HCT116 (cell line): ENCODE data around the gene LAMC2. TPM values are rescaled to one million over a fixed set of nuclear protein-coding genes. Genes with fewer than 3 reads are reported as not detected.

ENCODE experiments used
- ATAC-seq: fragments of 200-7000 bp; cut with Tn5 transposase; 2 replicates; pipeline ENCODE4 v1.9.1; 2020; ENCODE audit warnings: mild to moderate bottlenecking, moderate library complexity
- BruUV-seq: library from RNA; stranded (reverse); fragments of 400-500 nt; replicated peaks from 2 replicates; lab custom pipeline; 2021; lab: Mats Ljungman, UMichigan
- CTCF ChIA-PET: fragments of 300-600 bp; sonication (Branson Sonifier 250); formaldehyde crosslinking; loops from one replicate; lab custom pipeline; 2021; ENCODE audit warnings: antibody characterized with exemption; lab: Charles Lee
- POLR2A ChIA-PET: fragments of 300-600, 350-600 bp; sonication (Branson Sonifier 250); formaldehyde crosslinking; loops from one replicate; lab custom pipeline; 2021; ENCODE audit warnings: antibody characterized with exemption; lab: Charles Lee
- RAD21 ChIA-PET, 2 experiments: fragments of 300-600 bp; sonication (Branson Sonifier 250); formaldehyde crosslinking; loops; one replicate each; lab custom pipeline; 2023; ENCODE audit warnings: low total read pairs in 2 of 2; ENCODE audit not compliant: uncharacterized antibody in 2 of 2, unreplicated experiment in 2 of 2, low non-redundant PET in 1 of 2; lab: Charles Lee
- DNase-seq: peaks from one replicate; pipeline ENCODE4 v3.0.0-alpha.2; 2010; ENCODE audit warnings: low read depth, low spot score
- H2AFZ ChIP-seq: fragments of 200-600 bp; shearing (Covaris generic), sonication (generic); 2 replicates; pipeline ENCODE4 v1.6.1; 2017; ENCODE audit warnings: low read depth, mixed run types, mixed read lengths, antibody characterized with exemption, low read length; ENCODE audit not compliant: poor library complexity, severe bottlenecking
- H3K27ac ChIP-seq: 2 replicates; pipeline ENCODE4 v1.5.1; 2012; ENCODE audit warnings: low read depth, low read length
- H3K27me3 ChIP-seq: fragments of 200-600 bp; sonication (generic); 2 replicates; pipeline ENCODE4 v1.6.1; 2016; ENCODE audit warnings: mixed run types, low read length, mixed read lengths; ENCODE audit not compliant: insufficient read depth
- H3K36me3 ChIP-seq, 2 experiments: fragments of 200-500 bp in 1 of 2; fragments of 200-600 bp in 1 of 2; sonication (Bioruptor generic) in 1 of 2; sonication (generic) in 1 of 2; 2 replicates each; pipeline versions ENCODE4 v1.5.1 to v1.6.1; 2014 to 2016; ENCODE audit warnings: low read length in 2 of 2, inconsistent platforms in 1 of 2, mixed read lengths in 1 of 2, mixed run types in 1 of 2; ENCODE audit not compliant: insufficient read depth in 2 of 2, control insufficient read depth in 1 of 2
- H3K4me1 ChIP-seq, 2 experiments: fragments of 200-600 bp in 1 of 2; sonication (generic) in 1 of 2; 2 replicates each; pipeline versions ENCODE4 v1.5.1 to v1.6.1; 2012 to 2017; ENCODE audit warnings: low read length in 2 of 2, inconsistent platforms in 1 of 2, mild to moderate bottlenecking in 1 of 2, mixed read lengths in 1 of 2, mixed run types in 1 of 2, moderate library complexity in 1 of 2; ENCODE audit not compliant: insufficient read depth in 2 of 2, control insufficient read depth in 1 of 2
- H3K4me2 ChIP-seq: fragments of 200-600 bp; sonication (generic); 2 replicates; pipeline ENCODE4 v1.6.1; 2017; ENCODE audit warnings: mixed run types, low read length, mixed read lengths
- H3K4me3 ChIP-seq, 2 experiments: fragments of 200-600 bp in 1 of 2; sonication (generic) in 1 of 2; replicated peaks in 1 of 2; 2 replicates each; pipeline ENCODE4 v1.5.1; 2011 to 2016; ENCODE audit warnings: low read length in 2 of 2, control low read depth in 1 of 2, low read depth in 1 of 2, mild to moderate bottlenecking in 1 of 2, mixed read lengths in 1 of 2, mixed run types in 1 of 2
- H3K79me2 ChIP-seq: fragments of 200-600 bp; sonication (generic); 2 replicates; pipeline ENCODE4 v1.6.1; 2017; ENCODE audit warnings: mild to moderate bottlenecking, mixed run types, low read length, moderate library complexity, mixed read lengths; ENCODE audit not compliant: insufficient read depth
- H3K9ac ChIP-seq: fragments of 200-600 bp; sonication (generic); 2 replicates; pipeline ENCODE4 v1.6.1; 2016; ENCODE audit warnings: low read length, mixed read lengths
- H3K9me2 ChIP-seq: fragments of 200-600 bp; sonication (generic), shearing (Covaris generic); 2 replicates; pipeline ENCODE4 v1.6.1; 2017; ENCODE audit warnings: mixed run types, mild to moderate bottlenecking, moderate library complexity; ENCODE audit not compliant: insufficient read depth
- H3K9me3 ChIP-seq, 2 experiments: fragments of 200-500 bp in 1 of 2; fragments of 200-600 bp in 1 of 2; sonication (Bioruptor generic) in 1 of 2; sonication (generic) in 1 of 2; 2 replicates each; pipeline ENCODE4 v1.6.1; 2014 to 2017; ENCODE audit warnings: low read length in 2 of 2, mixed read lengths in 2 of 2, inconsistent platforms in 1 of 2, low read depth in 1 of 2, mild to moderate bottlenecking in 1 of 2, mixed run types in 1 of 2, moderate library complexity in 1 of 2; ENCODE audit not compliant: control insufficient read depth in 1 of 2, insufficient read depth in 1 of 2
- H4K20me1 ChIP-seq: fragments of 200-600 bp; sonication (generic), shearing (Covaris generic); 2 replicates; pipeline ENCODE4 v1.6.1; 2017; ENCODE audit warnings: mixed run types, mild to moderate bottlenecking, moderate library complexity; ENCODE audit not compliant: insufficient read depth
- CBX3 ChIP-seq: IDR thresholded peaks from 2 replicates; pipeline ENCODE4 v1.6.1; 2012; ENCODE audit warnings: low read depth
- EGR1 ChIP-seq: IDR thresholded peaks from 2 replicates; pipeline ENCODE4 v1.6.1; 2012; ENCODE audit warnings: low read depth
- FOSL1 ChIP-seq: IDR thresholded peaks from 2 replicates; pipeline ENCODE4 v1.6.1; 2012; ENCODE audit warnings: low read depth
- POLR2AphosphoS5 ChIP-seq: IDR thresholded peaks from 2 replicates; pipeline ENCODE4 v1.6.1; 2011; ENCODE audit warnings: mild to moderate bottlenecking, low read depth, low read length, moderate library complexity
- RAD21 ChIP-seq: IDR thresholded peaks from 2 replicates; pipeline ENCODE4 v1.6.1; 2012; ENCODE audit warnings: low read depth, mild to moderate bottlenecking
- SP1 ChIP-seq: IDR thresholded peaks from 2 replicates; pipeline ENCODE4 v1.6.1; 2012; ENCODE audit warnings: low read depth
- YY1 ChIP-seq: IDR thresholded peaks from 2 replicates; pipeline ENCODE4 v1.6.1; 2011; ENCODE audit warnings: low read length, low read depth, moderate library complexity, mild to moderate bottlenecking; ENCODE audit not compliant: insufficient replicate concordance; ENCODE audit errors: extremely low read depth
- intact Hi-C: fragments of 100-400 bp; cut with micrococcal nuclease; formaldehyde crosslinking; loops from 2 replicates; pipeline ENCODE4 v1.10.0; 2022
- total RNA-seq: library from RNA; stranded (reverse); gene quantifications from one replicate; pipeline ENCODE4 v1.2.1, GENCODE V29; 2021; ENCODE audit not compliant: unreplicated experiment
- TF ChIP-seq, protein P1 (sequence below), 3 experiments: fragments of 200-600 bp in 1 of 3; sonication (generic) in 1 of 3; IDR thresholded peaks in 2 of 3; conservative IDR thresholded peaks in 1 of 3; 2 replicates each; pipeline ENCODE4 v1.5.1; 2012 to 2017; ENCODE audit warnings: low read depth in 2 of 3, low read length in 2 of 3, antibody characterized with exemption in 1 of 3, borderline replicate concordance in 1 of 3, control low read depth in 1 of 3, mild to moderate bottlenecking in 1 of 3, mixed read lengths in 1 of 3, mixed run types in 1 of 3, moderate library complexity in 1 of 3; ENCODE audit not compliant: insufficient read depth in 1 of 3

The LAMC2 gene
- total RNA-seq, 1 experiment from 2014 or later = 22.2 TPM

GRCh38 chr1:183230413-183230812 is 44.3 kb downstream of the LAMC2 start:
- H2AFZ ChIP-seq = no peak overlapping the region
- ChIA-PET CTCF (interaction anchor here (1.6 kb wide), 1 partner anchor 268 kb away, joined by 4 read pairs; no protein-coding TSS in a partner anchor), POLR2A (no interaction called here), RAD21 (no interaction called here)
- no peaks in the 10 kb centered on the region for H3K36me3 ChIP-seq
- TF ChIP-seq CBX3 (no peak), POLR2AphosphoS5 (no peak)
- intact Hi-C loops = no loop called here
- H4K20me1 ChIP-seq = no peaks in the 10 kb centered on the region
- no TSS peak for BruUV-seq
- peaks cover 22 to 34% of the 10 kb centered on the region in 2 experiments for H3K4me1 ChIP-seq
- no peaks in the 10 kb centered on the region for H3K27me3 ChIP-seq
- ATAC-seq (no peak), DNase-seq (no peak)
- H3K4me2 ChIP-seq = no peak overlapping the region
- H3K4me3 ChIP-seq = no peak overlapping the region
- H3K9ac ChIP-seq = no peak overlapping the region
- H3K79me2 ChIP-seq = no peaks in the 10 kb centered on the region
- H3K27ac ChIP-seq = no peak overlapping the region
- H3K9me3 ChIP-seq = no peaks in the 10 kb centered on the region
- H3K9me2 ChIP-seq = no peaks in the 10 kb centered on the region

- ChIA-PET RAD21 (no interaction called here), CTCF (no interaction called here), POLR2A (no interaction called here)
- H3K36me3 ChIP-seq = no peaks in the 10 kb centered on the region
- ATAC-seq (no peak), DNase-seq (no peak)
- no peak overlapping the region for H3K4me2 ChIP-seq
- no peak overlapping the region for H3K27ac ChIP-seq
- H3K4me1 ChIP-seq = peaks cover 28 to 33% of the 10 kb centered on the region in 2 experiments
- H3K79me2 ChIP-seq = no peaks in the 10 kb centered on the region
- no peaks in the 10 kb centered on the region for H3K9me3 ChIP-seq
- no peak overlapping the region for H2AFZ ChIP-seq
- H3K27me3 ChIP-seq = no peaks in the 10 kb centered on the region
- H4K20me1 ChIP-seq = no peaks in the 10 kb centered on the region
- no peak for TF ChIP-seq YY1
- BruUV-seq = no TSS peak
- no peaks in the 10 kb centered on the region for H3K9me2 ChIP-seq
- no peak overlapping the region for H3K4me3 ChIP-seq
- intact Hi-C loops = no loop called here
- no peak overlapping the region for H3K9ac ChIP-seq
Measured at GRCh38 chr1:183231545-183231944, 45.5 kb downstream of the LAMC2 start.

DNA sequence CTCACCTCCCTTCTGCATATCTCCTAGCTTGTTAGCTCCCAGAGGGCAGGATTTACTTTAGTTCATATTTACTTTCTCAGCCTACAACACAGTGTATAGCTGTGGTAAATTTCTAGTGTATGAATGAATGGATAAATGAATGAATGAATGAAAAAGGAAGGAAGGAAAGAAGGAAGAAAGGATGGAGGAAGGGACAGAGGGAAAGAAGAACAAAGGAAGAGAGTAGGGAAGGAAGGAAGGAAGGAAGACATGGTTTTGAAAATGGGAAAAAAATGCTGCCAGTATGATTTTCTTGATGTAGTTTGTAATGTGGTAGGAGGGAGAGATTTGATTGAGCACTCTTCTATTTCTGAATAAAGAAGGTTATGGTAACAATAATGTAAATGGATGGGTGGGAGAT is 47.0 kb downstream of the LAMC2 start:
- H3K4me3 ChIP-seq = no peak overlapping the region
- no peaks in the 10 kb centered on the region for H3K9me2 ChIP-seq
- H3K79me2 ChIP-seq = no peaks in the 10 kb centered on the region
- intact Hi-C loops = no loop called here
- H3K4me1 ChIP-seq = peaks cover 23% of the 10 kb centered on the region in 2 experiments
- H3K27me3 ChIP-seq = no peaks in the 10 kb centered on the region
- POLR2A ChIA-PET = no interaction called here
- H3K9ac ChIP-seq = no peak overlapping the region
- no TSS peak for BruUV-seq
- RAD21 ChIA-PET = no interaction called here
- H2AFZ ChIP-seq = no peak overlapping the region
- H4K20me1 ChIP-seq = no peaks in the 10 kb centered on the region
- ATAC-seq (no peak), DNase-seq (no peak)
- H3K4me2 ChIP-seq = no peak overlapping the region
- H3K36me3 ChIP-seq = no peaks in the 10 kb centered on the region
- no peak overlapping the region for H3K27ac ChIP-seq
- no peaks in the 10 kb centered on the region for H3K9me3 ChIP-seq
- CTCF ChIA-PET = no interaction called here
- TF ChIP-seq SP1 (no peak), RAD21 (no peak), CBX3 (no peak), EGR1 (no peak), FOSL1 (no peak)
- TF ChIP-seq, protein P1, sequence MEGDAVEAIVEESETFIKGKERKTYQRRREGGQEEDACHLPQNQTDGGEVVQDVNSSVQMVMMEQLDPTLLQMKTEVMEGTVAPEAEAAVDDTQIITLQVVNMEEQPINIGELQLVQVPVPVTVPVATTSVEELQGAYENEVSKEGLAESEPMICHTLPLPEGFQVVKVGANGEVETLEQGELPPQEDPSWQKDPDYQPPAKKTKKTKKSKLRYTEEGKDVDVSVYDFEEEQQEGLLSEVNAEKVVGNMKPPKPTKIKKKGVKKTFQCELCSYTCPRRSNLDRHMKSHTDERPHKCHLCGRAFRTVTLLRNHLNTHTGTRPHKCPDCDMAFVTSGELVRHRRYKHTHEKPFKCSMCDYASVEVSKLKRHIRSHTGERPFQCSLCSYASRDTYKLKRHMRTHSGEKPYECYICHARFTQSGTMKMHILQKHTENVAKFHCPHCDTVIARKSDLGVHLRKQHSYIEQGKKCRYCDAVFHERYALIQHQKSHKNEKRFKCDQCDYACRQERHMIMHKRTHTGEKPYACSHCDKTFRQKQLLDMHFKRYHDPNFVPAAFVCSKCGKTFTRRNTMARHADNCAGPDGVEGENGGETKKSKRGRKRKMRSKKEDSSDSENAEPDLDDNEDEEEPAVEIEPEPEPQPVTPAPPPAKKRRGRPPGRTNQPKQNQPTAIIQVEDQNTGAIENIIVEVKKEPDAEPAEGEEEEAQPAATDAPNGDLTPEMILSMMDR (IDR thresholded peaks at IDR 0.05 in 2 of 3, conservative IDR thresholded peaks at IDR 0.05 in 1 of 3; ENCODE audit: borderline replicate concordance in 1 of 3, insufficient read depth in 1 of 3, low read depth in 2 of 3, low read length in 2 of 3) = no peak
